Choroid plexus epithelial cell (primary cell): ENCODE results near the gene MRPL41.
"Not testable (repeated sequence)": the region's sequence is repeated elsewhere in the genome, so short reads cannot be mapped to it uniquely, and the experiment has no call there.

Source experiments
- DNase-seq: peaks from one replicate; pipeline ENCODE4 v3.0.0-alpha.2; 2010; ENCODE audit warnings: low read depth
- H3K4me3 ChIP-seq: 2 replicates; pipeline ENCODE4 v1.5.1; 2011; ENCODE audit warnings: low read depth, mild to moderate bottlenecking, control low read depth, low read length, moderate library complexity
- TF ChIP-seq, protein P1 (sequence below): conservative IDR thresholded peaks from 2 replicates; pipeline ENCODE4 v1.5.1; 2011; ENCODE audit warnings: low read depth, mild to moderate bottlenecking, control low read depth, inconsistent platforms, low read length, moderate library complexity

Gene MRPL41

DNA sequence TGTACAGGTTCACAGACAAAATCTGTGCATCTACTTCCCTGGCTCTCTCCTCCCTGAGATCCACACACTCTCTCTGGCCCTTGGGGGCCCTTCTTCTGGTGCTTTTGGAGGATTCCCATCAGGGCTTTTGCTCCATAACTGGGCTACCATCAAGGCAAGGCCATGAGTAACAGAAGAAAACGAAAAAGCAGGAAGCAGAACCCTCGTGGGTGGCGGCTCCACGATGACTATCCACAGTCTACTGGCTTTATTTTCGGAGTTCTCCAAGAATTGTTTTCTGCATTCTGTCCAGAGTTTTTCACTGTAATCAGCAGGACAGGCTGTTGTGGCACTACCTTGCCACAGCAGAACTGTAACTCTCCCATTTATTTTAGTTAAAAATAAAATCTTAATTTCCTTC, 21.3 kb upstream of the MRPL41 start:
- DNase-seq, result no peak
- no peak overlapping the region for H3K4me3 ChIP-seq
- TF ChIP-seq, protein P1, sequence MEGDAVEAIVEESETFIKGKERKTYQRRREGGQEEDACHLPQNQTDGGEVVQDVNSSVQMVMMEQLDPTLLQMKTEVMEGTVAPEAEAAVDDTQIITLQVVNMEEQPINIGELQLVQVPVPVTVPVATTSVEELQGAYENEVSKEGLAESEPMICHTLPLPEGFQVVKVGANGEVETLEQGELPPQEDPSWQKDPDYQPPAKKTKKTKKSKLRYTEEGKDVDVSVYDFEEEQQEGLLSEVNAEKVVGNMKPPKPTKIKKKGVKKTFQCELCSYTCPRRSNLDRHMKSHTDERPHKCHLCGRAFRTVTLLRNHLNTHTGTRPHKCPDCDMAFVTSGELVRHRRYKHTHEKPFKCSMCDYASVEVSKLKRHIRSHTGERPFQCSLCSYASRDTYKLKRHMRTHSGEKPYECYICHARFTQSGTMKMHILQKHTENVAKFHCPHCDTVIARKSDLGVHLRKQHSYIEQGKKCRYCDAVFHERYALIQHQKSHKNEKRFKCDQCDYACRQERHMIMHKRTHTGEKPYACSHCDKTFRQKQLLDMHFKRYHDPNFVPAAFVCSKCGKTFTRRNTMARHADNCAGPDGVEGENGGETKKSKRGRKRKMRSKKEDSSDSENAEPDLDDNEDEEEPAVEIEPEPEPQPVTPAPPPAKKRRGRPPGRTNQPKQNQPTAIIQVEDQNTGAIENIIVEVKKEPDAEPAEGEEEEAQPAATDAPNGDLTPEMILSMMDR, result no peak

DNA sequence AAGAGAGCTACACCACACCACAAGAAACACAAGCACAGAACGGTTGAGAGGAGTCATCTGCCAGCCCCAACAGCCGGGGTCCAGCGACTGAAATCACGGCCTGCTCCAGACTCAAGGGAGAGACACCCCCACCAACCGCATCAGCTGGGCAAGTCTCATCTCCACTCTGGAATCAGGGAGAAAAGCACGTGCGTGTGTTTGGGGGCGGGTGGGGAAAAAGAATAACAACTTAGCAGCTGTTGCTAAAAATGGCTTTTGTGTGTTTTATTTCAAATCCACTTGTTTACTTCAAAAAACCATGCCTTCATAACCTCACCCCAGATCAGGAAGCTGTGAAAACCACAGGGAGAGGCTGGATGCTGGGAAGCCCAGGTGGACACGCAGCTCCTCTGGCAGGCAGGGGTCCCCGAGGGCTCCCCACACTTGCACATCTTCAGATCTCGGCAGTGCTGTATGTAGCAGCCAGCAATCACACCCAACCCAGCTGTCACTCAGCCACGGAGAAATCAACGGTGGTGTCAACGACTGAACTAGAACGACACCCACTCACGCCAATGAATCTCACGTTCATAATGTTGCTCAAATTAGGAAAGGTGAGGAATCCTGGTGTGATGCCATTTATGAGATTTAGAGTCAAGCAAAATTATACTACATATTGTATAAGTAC, 20.4 kb upstream of the MRPL41 start:
- H3K4me3 ChIP-seq, result no peak overlapping the region
- TF ChIP-seq, protein P1, result no peak
- DNase-seq, result no peak

DNA sequence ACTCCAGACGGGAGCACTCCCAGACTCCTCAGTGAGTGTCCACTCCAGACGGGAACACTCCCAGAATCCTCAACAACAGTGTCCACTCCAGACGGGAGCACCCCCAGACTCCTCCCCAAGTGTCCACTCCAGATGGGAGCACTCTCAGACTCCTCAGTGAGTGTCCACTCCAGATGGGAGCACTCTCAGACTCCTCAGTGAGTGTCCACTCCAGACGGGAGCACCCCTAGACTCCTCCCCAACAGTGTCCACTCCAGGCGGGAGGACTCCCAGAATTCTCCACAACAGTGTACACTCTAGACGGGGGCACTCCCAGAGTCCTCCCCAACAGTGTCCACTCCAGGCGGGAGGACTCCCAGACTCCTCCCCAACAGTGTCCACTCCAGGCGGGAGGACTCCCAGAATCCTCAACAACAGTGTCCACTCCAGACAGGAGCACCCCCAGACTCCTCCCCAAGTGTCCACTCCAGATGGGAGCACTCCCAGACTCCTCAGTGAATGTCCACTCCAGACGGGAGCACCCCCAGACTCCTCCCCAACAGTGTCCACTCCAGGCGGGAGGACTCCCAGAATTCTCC, 18.7 kb upstream of the MRPL41 start:
- H3K4me3 ChIP-seq, DNase-seq: not testable (repeated sequence)

DNA sequence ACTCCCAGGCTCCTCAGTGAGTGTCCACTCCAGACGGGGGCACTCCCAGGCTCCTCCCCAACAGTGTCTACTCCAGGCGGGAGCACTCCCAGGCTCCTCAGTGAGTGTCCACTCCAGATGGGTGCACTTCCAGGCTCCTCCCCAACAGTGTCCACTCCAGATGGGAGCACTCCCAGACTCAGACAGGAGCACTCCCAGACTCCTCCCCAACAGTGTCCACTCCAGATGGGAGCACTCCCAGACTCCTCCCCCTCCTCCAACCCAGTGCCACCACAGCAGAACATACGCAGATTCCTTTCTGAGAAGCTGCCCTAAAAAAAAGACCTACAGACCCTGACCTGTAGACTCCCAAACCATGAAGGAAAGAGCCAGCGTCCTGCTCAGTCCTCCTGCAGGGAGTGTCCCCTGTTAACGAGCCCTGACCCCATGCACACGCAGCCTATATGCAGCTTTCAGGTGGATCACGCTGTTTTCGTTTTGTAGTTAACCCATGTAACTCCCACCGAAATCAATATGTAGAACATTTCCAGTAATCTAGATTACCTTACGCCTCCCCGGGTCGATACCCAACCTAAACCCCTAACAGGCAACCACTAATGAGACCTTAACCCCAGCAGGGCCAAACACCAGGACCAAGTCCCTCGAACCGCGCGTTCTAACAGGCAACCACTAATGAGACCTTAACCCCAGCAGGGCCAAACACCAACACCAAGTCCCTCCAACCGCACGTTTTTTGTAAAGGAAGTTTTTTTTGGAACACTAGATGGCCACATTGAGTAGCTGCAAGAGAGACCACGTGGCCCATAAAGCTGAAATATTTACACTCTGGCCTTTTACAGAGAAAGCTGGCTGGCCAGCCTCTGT, 17.2 kb upstream of the MRPL41 start:
- TF ChIP-seq, protein P1, result peak; percentile 76

DNA sequence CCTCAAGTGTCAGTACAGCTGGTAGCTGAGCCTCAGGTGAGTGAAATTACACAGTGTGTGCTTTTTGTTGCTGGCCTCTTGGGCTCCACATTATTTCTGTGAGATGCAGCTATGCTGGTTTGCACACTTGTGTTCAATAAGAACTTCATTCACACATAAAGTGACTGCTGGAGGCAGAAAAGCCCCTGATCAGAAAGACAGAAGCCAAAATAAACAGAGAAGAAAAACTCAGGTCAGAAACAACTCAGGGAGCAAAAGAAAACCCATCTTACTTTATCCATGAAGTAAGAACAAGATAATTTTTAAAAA, 16.6 kb upstream of the MRPL41 start:
- DNase-seq, result no peak
- no peak overlapping the region for H3K4me3 ChIP-seq
- TF ChIP-seq, protein P1, result no peak

More for the DNA sequence above, 17.2 kb upstream of the MRPL41 start:
- H3K4me3 ChIP-seq, result no peak overlapping the region
- peak; percentile 85 for DNase-seq

DNA sequence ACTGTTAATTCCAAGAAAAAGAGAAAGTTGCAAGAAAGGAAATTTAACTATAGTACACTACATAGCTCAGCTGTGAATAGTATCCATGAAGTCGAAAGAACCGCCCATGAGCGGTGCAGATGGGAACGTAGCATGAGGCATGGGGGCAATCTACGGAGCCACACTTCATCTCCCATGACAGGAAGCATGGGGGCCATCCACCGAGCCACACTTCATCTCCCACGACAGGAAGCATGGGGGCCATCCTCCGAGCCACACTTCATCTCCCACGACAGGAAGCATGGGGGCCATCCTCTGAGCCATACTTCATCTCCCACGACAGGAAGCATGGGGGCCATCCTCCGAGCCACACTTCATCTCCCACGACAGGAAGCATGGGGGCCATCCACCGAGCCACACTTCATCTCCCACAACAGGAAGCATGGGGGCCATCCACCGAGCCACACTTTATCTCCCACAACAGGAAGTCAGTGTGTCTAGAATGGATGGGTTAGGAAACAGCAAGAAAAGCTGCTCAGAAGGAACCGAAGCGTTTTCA, 15.0 kb upstream of the MRPL41 start:
- not testable (repeated sequence) for DNase-seq, H3K4me3 ChIP-seq

DNA sequence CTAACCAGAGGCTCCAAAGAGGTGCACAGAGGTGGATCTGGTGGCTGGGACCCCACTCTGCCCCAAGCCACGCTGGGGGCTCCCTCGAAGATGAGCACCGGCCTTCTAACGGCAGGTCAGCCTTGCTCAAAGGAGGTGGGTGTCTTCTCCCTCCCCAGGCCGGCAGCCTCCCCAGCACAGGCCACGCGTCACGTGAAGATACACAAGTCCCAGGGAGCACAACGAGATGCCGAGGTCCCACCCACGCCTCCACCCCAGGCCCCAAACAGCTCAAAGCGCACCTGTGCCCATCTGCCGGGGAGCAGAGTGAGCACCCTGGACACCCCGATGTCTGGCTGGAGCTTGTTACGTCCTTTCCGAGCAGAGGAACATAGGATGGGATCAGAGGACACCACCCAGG, 13.6 kb upstream of the MRPL41 start:
- H3K4me3 ChIP-seq, result no peak overlapping the region
- TF ChIP-seq, protein P1, result no peak
- DNase-seq, result no peak
